Lower lobe of right lung (tissue), 2 donors: ENCODE measurements around the gene PITPNM2. TPM values are rescaled to one million over a fixed set of nuclear protein-coding genes. Genes with fewer than 3 reads are reported as not detected.

Experiments used
- ATAC-seq, 2 donors: fragments of 200-7000 bp; cut with Tn5 transposase; one replicate each; pipeline ENCODE4 v1.9.1; 2020 to 2022; ENCODE audit warnings: mild to moderate bottlenecking in 2 of 2, moderate library complexity in 2 of 2
- DNase-seq: peaks from one replicate; pipeline ENCODE4 v3.0.0-alpha.2; 2020
- H3K27ac ChIP-seq: fragments of 200-600 bp; one replicate; pipeline ENCODE4 v1.8.0; 2022
- H3K27me3 ChIP-seq: fragments of 200-600 bp; one replicate; pipeline ENCODE4 v1.8.0; 2022; ENCODE audit warnings: low read depth
- H3K36me3 ChIP-seq: fragments of 200-600 bp; one replicate; pipeline ENCODE4 v1.8.0; 2022; ENCODE audit warnings: mild to moderate bottlenecking
- H3K4me1 ChIP-seq: fragments of 200-600 bp; one replicate; pipeline ENCODE4 v1.8.0; 2022
- H3K4me3 ChIP-seq: fragments of 200-600 bp; one replicate; pipeline ENCODE4 v1.8.0; 2022; ENCODE audit warnings: mild to moderate bottlenecking
- H3K9me3 ChIP-seq: fragments of 200-600 bp; one replicate; pipeline ENCODE4 v1.8.0; 2022
- intact Hi-C: fragments of 100-400 bp; cut with DNase I; formaldehyde crosslinking; loops from one replicate; pipeline ENCODE4 v1.11.0; 2022
- total RNA-seq: library from RNA; stranded (reverse); fragmentation: NEBNext Ultra II Directional; extraction: Animal tissue kit (Norgen Biotek cat#: 25700); gene quantifications from one replicate; pipeline ENCODE4 v1.2.1, GENCODE V29; 2021
- TF ChIP-seq, protein P1 (sequence below): fragments of 200-600 bp; IDR thresholded peaks from one replicate; pipeline ENCODE4 v1.8.0; 2022; ENCODE audit warnings: antibody characterized with exemption, mild to moderate bottlenecking
- donor health status: DM: no; HTN: yes; CAD: no; lungs with severe emphysema.

PITPNM2 gene
- total RNA-seq, 1 donor from 2014 or later: 29.9 TPM

DNA sequence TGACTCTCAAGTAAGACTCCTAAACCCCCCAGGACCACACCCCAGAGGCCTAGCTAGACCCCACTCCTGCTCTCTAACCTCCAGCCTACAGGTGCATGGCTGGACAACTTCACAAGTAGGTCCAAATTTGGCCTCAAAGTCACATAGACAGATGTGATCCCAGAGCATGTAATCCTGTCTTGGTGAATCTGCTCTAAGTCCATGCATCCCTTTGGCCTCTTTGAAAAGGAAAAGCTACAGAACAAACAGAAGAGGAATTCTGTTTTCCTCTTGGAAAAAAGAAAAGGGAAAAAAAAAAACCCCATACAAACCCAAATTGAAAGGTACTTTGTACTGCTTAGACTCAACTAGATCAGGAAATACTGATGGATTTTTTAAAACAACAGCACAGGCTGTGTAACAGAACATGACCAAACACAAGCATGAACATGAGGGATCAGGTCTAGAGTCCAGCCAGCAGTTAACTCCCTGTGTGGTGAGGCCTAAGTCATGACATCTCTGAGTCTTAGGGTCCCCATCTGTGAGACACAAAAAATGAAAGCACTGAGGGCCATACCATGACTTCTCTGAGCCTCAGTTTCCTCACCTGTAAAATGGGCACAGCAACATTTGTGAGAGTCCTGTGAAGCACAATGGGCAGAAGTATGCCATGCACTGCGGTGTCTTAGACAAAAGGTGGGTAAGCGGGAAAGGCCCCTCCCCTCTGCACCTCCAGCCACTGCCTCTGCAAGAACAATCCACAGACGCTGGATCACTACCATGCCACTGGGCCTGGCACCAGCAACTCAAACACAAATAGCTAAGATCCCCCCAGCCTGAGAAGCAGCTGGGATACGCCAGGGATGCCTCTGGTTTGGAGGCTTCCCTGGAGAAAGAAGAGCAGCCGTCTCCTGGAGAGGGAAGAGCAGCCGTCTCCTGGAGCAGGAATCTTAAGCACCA is 9.9 kb downstream of the PITPNM2 start:
- Histone ChIP-seq H3K36me3 (no peaks in the 10 kb centered on the region), H3K9me3 (no peaks in the 10 kb centered on the region), H3K4me3 (peak overlapping the region; percentile 6), H3K27ac (peak overlapping the region; percentile 78), H3K4me1 (peaks cover 49% of the 10 kb centered on the region), H3K27me3 (no peaks in the 10 kb centered on the region)
- TF ChIP-seq, protein P1, sequence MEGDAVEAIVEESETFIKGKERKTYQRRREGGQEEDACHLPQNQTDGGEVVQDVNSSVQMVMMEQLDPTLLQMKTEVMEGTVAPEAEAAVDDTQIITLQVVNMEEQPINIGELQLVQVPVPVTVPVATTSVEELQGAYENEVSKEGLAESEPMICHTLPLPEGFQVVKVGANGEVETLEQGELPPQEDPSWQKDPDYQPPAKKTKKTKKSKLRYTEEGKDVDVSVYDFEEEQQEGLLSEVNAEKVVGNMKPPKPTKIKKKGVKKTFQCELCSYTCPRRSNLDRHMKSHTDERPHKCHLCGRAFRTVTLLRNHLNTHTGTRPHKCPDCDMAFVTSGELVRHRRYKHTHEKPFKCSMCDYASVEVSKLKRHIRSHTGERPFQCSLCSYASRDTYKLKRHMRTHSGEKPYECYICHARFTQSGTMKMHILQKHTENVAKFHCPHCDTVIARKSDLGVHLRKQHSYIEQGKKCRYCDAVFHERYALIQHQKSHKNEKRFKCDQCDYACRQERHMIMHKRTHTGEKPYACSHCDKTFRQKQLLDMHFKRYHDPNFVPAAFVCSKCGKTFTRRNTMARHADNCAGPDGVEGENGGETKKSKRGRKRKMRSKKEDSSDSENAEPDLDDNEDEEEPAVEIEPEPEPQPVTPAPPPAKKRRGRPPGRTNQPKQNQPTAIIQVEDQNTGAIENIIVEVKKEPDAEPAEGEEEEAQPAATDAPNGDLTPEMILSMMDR: no peak
- ATAC-seq (no peak), DNase-seq (no peak)
- intact Hi-C loops: no loop called here

DNA sequence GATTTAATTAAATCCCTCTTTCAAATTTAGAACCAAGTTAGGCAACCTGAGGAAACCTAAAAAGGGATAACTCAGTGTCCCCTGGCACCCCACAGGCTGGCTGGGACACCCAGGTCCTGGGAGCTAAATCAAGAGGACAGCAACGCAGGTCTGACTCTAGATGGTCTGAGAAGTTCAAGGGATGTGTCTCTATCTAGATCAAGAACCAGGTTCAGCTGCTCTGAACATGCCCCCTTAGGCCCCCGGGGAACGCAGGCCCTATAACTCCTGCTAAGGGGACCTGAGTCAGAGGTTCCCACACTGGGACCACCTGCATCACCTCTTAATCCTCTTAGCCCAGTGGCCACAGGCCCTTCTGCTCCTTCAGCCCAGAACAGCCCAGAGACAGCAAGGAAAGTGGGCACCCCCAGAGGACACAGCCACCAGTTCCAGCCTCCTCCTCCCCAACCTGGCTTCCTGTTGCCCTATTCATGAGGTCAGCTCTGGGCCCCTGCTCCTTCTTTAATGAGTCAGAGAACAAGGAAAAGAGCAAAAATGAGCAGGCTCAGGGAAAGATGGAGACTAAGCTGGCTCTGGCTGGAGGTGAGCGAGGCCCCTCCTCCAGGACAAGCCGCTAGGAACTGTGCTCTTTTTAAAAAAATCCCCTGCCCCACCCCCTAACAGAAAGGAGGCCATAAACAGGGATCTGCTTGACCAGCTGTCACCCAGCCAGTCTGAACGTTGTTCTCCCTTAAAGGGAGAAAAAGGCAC is 10.8 kb downstream of the PITPNM2 start:
- intact Hi-C loops: no loop called here
- Histone ChIP-seq H3K9me3 (no peaks in the 10 kb centered on the region), H3K4me3 (no peak overlapping the region), H3K36me3 (no peaks in the 10 kb centered on the region), H3K27me3 (no peaks in the 10 kb centered on the region), H3K4me1 (peaks cover 54% of the 10 kb centered on the region), H3K27ac (peak overlapping the region; percentile 67)
- DNase-seq (no peak), ATAC-seq (no peak)
- TF ChIP-seq, protein P1: no peak

DNA sequence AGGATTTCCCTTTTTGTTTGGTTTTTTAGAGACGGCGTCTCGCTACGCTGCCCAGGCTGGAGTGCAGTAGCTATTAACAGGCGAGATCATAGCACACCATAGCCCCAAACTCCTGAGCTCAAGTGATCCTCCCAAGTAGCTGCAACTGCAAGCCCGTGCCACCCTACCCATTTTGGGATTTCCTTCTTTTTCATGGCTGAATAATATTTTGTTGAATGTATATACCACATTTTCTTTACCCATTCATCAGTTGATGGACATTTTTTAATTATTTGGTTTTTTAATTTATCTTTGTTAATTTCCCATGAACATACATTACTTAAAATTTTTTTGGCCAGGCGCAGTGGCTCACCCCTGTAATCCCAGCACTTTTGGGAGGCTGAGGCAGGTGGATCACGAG is 15.2 kb downstream of the PITPNM2 start:
- intact Hi-C loops: no loop called here
- ATAC-seq: no peak
- Histone ChIP-seq H3K36me3 (no peaks in the 10 kb centered on the region), H3K9me3 (no peaks in the 10 kb centered on the region), H3K27ac (no peak overlapping the region), H3K4me3 (no peak overlapping the region), H3K27me3 (no peaks in the 10 kb centered on the region), H3K4me1 (peaks cover 59% of the 10 kb centered on the region)
- TF ChIP-seq, protein P1: no peak
- no peak for DNase-seq

DNA sequence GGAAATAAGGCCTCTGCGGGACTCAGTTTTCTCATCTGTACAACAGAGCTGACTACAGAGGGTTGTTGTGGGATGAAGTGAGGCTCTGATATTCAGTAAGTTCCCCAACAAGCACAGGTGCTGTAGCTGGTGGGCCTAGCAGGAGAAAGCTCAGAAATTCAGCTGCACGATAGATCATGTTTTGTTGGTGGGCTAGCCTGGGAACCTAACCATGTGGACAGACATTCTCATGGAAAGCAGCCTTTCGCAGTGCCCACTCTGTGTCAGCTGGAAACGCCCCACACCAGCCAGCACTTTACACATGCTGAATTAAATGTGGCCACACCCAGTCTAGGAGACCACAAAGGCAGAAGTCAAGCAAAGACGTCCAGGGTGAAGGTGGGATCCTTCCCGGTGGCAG is 16.1 kb downstream of the PITPNM2 start:
- Histone ChIP-seq H3K9me3 (no peaks in the 10 kb centered on the region), H3K4me3 (no peak overlapping the region), H3K27me3 (no peaks in the 10 kb centered on the region), H3K36me3 (no peaks in the 10 kb centered on the region), H3K27ac (peak overlapping the region; percentile 24), H3K4me1 (peaks cover 51% of the 10 kb centered on the region)
- ATAC-seq (no peak), DNase-seq (no peak)
- TF ChIP-seq, protein P1: no peak
- intact Hi-C loops: no loop called here

DNA sequence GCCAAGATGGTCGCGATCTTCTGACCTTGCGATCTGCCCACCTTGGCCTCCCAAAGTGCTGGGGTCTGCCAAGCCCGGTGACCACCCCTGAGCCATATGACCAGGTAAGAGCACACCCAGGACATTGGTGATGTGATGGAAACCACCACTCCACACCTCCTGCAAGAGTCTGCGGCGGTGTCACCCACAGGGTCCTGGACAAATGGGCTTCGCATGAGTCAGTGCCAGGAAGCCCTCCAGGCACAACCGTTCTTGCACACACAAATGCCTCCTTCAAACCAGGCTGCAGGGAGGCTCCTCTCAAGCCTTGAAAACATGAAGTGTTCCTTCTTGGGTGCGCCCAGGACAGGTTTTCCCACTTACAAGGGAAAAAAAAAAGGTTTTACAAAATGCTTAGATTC is 16.6 kb downstream of the PITPNM2 start:
- TF ChIP-seq, protein P1: no peak
- peak overlapping the region; percentile 19 for H3K4me3 ChIP-seq
- peaks cover 45% of the 10 kb centered on the region for H3K4me1 ChIP-seq
- H3K27ac ChIP-seq: peak overlapping the region; percentile 24
- H3K27me3 ChIP-seq: no peaks in the 10 kb centered on the region
- DNase-seq (peak; percentile 71), ATAC-seq (peak; percentile 81 to 87)
- intact Hi-C loops: no loop called here
- no peaks in the 10 kb centered on the region for H3K36me3 ChIP-seq
- H3K9me3 ChIP-seq: no peaks in the 10 kb centered on the region
